Measurements from ENCODE around the gene SF3B4.
"Not testable (repeated sequence)": the region's sequence is repeated elsewhere in the genome, so short reads cannot be mapped to it uniquely, and the experiment has no call there.

The SF3B4 gene

GRCh38 chr1:149927563-149928400 is at the start of gene SF3B4:
Gene SF3B4, minus strand, starts transcription at chr1:149927803. Its CDS starts 44 bp downstream, at chr1:149927759.
- DNase-seq (ENCODE audit: low spot score): peak; percentile 96

- no peak for DNase-seq (ENCODE audit: low spot score)
Observed at GRCh38 chr1:149977345-149977744, 49.7 kb upstream of the SF3B4 start.

GRCh38 chr1:149972547-149972946 is 44.9 kb upstream of the SF3B4 start:
- DNase-seq (ENCODE audit: low spot score): no peak

GRCh38 chr1:149967646-149968045 is 40.0 kb upstream of the SF3B4 start:
- no peak for DNase-seq (ENCODE audit: low spot score)

GRCh38 chr1:149967041-149967440 is 39.4 kb upstream of the SF3B4 start:
- DNase-seq (ENCODE audit: low spot score): no peak

- DNase-seq (ENCODE audit: low spot score): no peak
Observed at GRCh38 chr1:149966405-149966804, 38.8 kb upstream of the SF3B4 start.

GRCh38 chr1:149965440-149965839 is 37.8 kb upstream of the SF3B4 start:
- no peak for DNase-seq (ENCODE audit: low spot score)

- DNase-seq (ENCODE audit: low spot score): no peak
Observed at GRCh38 chr1:149963358-149963757, 35.8 kb upstream of the SF3B4 start.

- no peak for DNase-seq (ENCODE audit: low spot score)
Observed at GRCh38 chr1:149962736-149963135, 35.1 kb upstream of the SF3B4 start.

- peak; percentile 75 for DNase-seq (ENCODE audit: low spot score)
Observed at GRCh38 chr1:149962039-149962647, 34.5 kb upstream of the SF3B4 start.

GRCh38 chr1:149957548-149957947 is 29.9 kb upstream of the SF3B4 start:
- not testable (repeated sequence) for DNase-seq (ENCODE audit: low spot score)

- DNase-seq (ENCODE audit: low spot score): no peak
Observed at GRCh38 chr1:149949911-149950310, 22.3 kb upstream of the SF3B4 start.

- DNase-seq (ENCODE audit: low spot score): no peak
Observed at GRCh38 chr1:149945206-149945605, 17.6 kb upstream of the SF3B4 start.

GRCh38 chr1:149942885-149943284 is 15.3 kb upstream of the SF3B4 start:
- DNase-seq (ENCODE audit: low spot score): no peak

- peak; percentile 25 for DNase-seq (ENCODE audit: low spot score)
Observed at GRCh38 chr1:149942207-149942606, 14.6 kb upstream of the SF3B4 start.

GRCh38 chr1:149940427-149940826 is 12.8 kb upstream of the SF3B4 start:
- DNase-seq (ENCODE audit: low spot score): no peak

GRCh38 chr1:149938668-149939003 is 11.0 kb upstream of the SF3B4 start:
- not testable (repeated sequence) for DNase-seq (ENCODE audit: low spot score)

GRCh38 chr1:149937759-149938158 is 10.2 kb upstream of the SF3B4 start:
- no peak for DNase-seq (ENCODE audit: low spot score)

GRCh38 chr1:149936992-149937705 is 9.5 kb upstream of the SF3B4 start:
- DNase-seq (ENCODE audit: low spot score): peak; percentile 33

GRCh38 chr1:149936170-149936991 is 8.8 kb upstream of the SF3B4 start, which contains the start of gene MTMR11:
Gene MTMR11, minus strand, starts transcription at chr1:149936879. Its CDS starts 232 bp downstream, at chr1:149936647.
- DNase-seq (ENCODE audit: low spot score): peak; percentile 64

GRCh38 chr1:149934356-149934755 is 6.8 kb upstream of the SF3B4 start:
- DNase-seq (ENCODE audit: low spot score): no peak

- no peak for DNase-seq (ENCODE audit: low spot score)
Observed at GRCh38 chr1:149933208-149933607, 5.6 kb upstream of the SF3B4 start.
